Measurements from ENCODE around the gene MINDY1. TPM values are rescaled to one million over a fixed set of nuclear protein-coding genes. Genes with fewer than 3 reads are reported as not detected.

MINDY1 gene
- total RNA-seq, 1 donor, result 41.7 TPM

GRCh38 chr1:150994248-150994647 is 12.5 kb downstream of the MINDY1 start:
- DNase-seq (ENCODE audit: low read depth in 2 of 3, low spot score in 2 of 3), result no peak

GRCh38 chr1:150992626-150993025 is 14.1 kb downstream of the MINDY1 start:
- no peak for DNase-seq (ENCODE audit: low read depth in 2 of 3, low spot score in 2 of 3)

- no peak for DNase-seq (ENCODE audit: low read depth in 2 of 3, low spot score in 2 of 3)
These were observed 18.8 kb downstream of the MINDY1 start for GRCh38 chr1:150987924-150988323.

- no peak for DNase-seq (ENCODE audit: low read depth in 2 of 3, low spot score in 2 of 3)
These were observed 21.4 kb downstream of the MINDY1 start for GRCh38 chr1:150985179-150985825.

GRCh38 chr1:150981805-150982712 is 24.6 kb downstream of the MINDY1 start, which contains the start of gene ANXA9:
ANXA9 (plus strand) TSS chr1:150982292; CDS start chr1:150983106, 814 bp downstream.
- no peak for DNase-seq (ENCODE audit: low read depth in 2 of 3, low spot score in 2 of 3)

GRCh38 chr1:150981177-150981804 is 25.4 kb downstream of the MINDY1 start:
- no peak for DNase-seq (ENCODE audit: low read depth in 2 of 3, low spot score in 2 of 3)

- peak; percentile 69 to 96 (median 83) for DNase-seq (ENCODE audit: low read depth in 2 of 3, low spot score in 2 of 3)
These were observed 27.3 kb downstream of the MINDY1 start for GRCh38 chr1:150979092-150980056.

GRCh38 chr1:150976879-150977694 is 29.6 kb downstream of the MINDY1 start:
- DNase-seq (ENCODE audit: low read depth in 2 of 3, low spot score in 2 of 3), result peak in 2 of 3 donors; percentile 91

- no peak for DNase-seq (ENCODE audit: low read depth in 2 of 3, low spot score in 2 of 3)
These were observed 30.3 kb downstream of the MINDY1 start for GRCh38 chr1:150976401-150976821.

- peak; percentile 66 to 90 (median 87) for DNase-seq (ENCODE audit: low read depth in 2 of 3, low spot score in 2 of 3)
These were observed 31.9 kb downstream of the MINDY1 start, which contains the start of gene CERS2 for GRCh38 chr1:150974580-150975478. CERS2 (minus strand) TSS chr1:150974835; CDS start chr1:150969090, 5,745 bp downstream.

- DNase-seq (ENCODE audit: low read depth in 2 of 3, low spot score in 2 of 3), result peak in 2 of 3 donors; percentile 20 to 25
These were observed 32.7 kb downstream of the MINDY1 start for GRCh38 chr1:150973836-150974579.

GRCh38 chr1:150973258-150973835 is 33.4 kb downstream of the MINDY1 start:
- peak in 1 of 3 donors; percentile 6 for DNase-seq (ENCODE audit: low read depth in 2 of 3, low spot score in 2 of 3)

GRCh38 chr1:150972417-150972940 is 34.2 kb downstream of the MINDY1 start:
- no peak for DNase-seq (ENCODE audit: low read depth in 2 of 3, low spot score in 2 of 3)

- DNase-seq (ENCODE audit: low read depth in 2 of 3, low spot score in 2 of 3), result peak in 2 of 3 donors; percentile 29 to 33
These were observed 34.9 kb downstream of the MINDY1 start for GRCh38 chr1:150971583-150972416.

- no peak for DNase-seq (ENCODE audit: low read depth in 2 of 3, low spot score in 2 of 3)
These were observed 35.7 kb downstream of the MINDY1 start for GRCh38 chr1:150970808-150971582.
